ENCODE measurements around the gene ABTB2.
A peak's percentile ranks its signal among the peaks of the same experiment; 100 is the strongest.

Gene ABTB2

GRCh38 chr11:34317666-34318065 is 40.1 kb downstream of the ABTB2 start:
- DNase-seq (ENCODE audit: insufficient read length, low spot score): no peak
- FAIRE-seq: no peak

DNA sequence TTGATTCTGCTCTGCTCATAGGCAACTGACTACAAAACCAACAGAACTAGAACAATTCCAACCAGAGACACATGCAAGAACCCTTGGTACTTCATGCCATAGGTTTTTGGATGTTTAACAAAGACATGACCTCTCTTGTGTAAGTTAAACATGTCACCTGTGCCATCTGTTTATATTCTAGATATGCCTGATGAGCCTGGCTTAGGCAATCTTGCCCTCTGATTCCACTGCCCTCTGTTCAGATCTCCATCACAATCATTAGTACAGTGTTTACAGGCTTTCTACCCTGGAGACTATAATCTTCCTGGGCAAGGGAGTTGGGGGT is 40.8 kb downstream of the ABTB2 start:
- FAIRE-seq (no peak), DNase-seq (ENCODE audit: insufficient read length, low spot score) (no peak)

DNA sequence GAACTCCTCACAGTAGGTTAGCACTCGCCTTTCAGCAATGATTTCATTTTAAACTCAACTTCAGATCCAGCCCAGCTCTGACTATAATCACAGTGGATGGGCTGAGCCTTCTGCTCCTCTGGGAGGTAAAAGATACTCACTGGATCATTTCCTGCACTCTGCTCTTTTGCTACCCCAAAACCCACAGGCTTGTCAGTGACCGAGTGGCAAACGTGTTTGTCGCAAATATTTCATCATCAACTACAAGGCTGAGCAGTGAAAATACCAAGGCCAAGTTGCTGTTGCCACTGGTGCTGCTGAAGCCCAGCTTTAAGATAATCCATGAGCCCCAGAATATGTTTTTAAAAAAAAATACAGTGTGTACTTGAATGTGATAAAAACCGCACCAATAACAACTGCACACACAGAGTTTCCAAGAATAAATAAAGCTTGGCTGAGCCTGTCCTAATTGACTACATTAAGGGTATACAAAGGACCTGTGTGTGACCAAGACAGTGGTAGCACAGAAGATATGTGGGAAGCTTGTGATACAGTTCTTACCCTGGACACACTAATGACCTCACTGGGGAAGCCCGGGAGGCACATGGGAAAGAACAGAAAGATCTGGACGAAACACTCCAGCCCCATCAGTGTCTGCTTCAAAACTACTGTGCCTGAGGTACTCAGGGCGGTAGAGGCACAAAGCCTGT is 41.3 kb downstream of the ABTB2 start:
- DNase-seq (ENCODE audit: insufficient read length, low spot score): no peak
- FAIRE-seq: no peak

- FAIRE-seq: no peak
These were observed 42.4 kb downstream of the ABTB2 start for GRCh38 chr11:34315394-34315793.

DNA sequence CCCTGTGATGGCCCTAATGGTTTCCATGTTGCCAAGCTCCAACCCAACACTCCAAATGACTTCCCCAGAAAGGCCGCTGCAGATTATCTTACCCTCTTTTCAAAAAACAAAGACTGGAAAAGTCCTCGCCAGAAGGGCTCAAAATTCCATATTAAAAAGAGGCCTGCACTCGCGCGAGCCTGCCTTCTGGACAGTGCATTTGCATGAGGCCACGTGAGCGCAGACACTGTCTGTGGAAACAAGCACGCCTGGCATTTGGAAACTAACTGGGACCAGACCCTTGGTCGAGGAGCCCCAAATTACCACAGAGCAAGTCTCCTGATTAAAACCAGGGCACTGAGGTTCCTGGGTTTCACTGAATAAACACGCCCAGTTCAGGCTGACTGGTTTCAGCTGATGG is 42.9 kb downstream of the ABTB2 start:
- DNase-seq (ENCODE audit: insufficient read length, low spot score): no peak
- no peak for FAIRE-seq

More at GRCh38 chr11:34315394-34315793, 42.4 kb downstream of the ABTB2 start:
- no peak for DNase-seq (ENCODE audit: insufficient read length, low spot score)

GRCh38 chr11:34314176-34314575 is 43.6 kb downstream of the ABTB2 start:
- no peak for FAIRE-seq

GRCh38 chr11:34313099-34313517 is 44.7 kb downstream of the ABTB2 start:
- FAIRE-seq: no peak
- DNase-seq (ENCODE audit: insufficient read length, low spot score): no peak

More at GRCh38 chr11:34314176-34314575, 43.6 kb downstream of the ABTB2 start:
- DNase-seq (ENCODE audit: insufficient read length, low spot score): no peak

DNA sequence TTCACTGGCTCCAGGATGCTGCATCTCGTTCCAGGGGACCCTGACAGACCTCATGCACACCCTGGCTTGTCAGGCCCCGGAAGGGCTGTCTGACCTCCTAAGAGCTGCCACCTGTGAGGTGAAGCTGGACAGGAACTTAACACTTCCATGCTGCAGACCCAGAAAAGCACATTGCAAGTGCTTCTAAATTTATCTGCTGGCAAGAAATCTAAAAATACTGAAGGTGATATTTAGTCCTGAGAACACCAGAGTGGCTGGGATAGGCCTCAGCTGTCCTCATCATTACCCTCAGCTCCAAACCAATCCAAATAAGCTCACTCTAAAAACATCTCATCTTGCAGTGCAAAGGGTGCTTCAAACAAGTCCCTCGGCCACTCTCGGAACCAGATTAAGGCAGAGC is 46.7 kb downstream of the ABTB2 start:
- DNase-seq (ENCODE audit: insufficient read length, low spot score) (no peak), FAIRE-seq (no peak)

- no peak for FAIRE-seq
These were observed 47.8 kb downstream of the ABTB2 start for GRCh38 chr11:34309965-34310364.

DNA sequence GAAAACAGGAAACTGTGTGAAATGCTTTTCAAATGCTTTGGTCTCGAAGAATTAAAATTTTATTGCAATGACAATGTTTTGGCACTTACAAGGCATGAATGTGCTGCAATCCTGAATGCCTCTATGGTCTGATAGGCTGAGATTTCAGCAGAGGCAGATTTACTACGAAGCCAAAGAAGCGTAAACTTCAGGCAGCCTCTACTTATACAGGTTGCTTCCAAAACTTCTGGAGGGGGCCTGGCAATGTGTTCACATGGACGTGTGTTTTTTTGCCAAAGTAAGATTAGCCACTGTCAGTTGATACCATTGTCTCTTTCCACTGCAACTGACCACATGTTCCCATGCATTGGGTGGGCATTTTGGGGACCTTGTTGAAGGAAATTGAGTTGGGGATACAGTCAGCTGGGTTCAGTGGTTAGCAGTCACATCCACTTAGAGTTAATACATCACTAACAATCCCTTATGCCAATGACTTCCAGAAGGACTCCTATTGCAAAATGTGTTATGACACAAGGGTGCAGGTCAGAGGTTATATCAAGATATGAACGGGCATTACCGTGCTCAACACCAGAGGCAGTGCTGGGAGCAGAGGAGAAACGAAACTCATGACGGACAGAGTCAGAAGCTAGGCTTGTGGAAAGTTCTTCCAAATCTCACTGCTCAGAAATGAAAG is 48.8 kb downstream of the ABTB2 start:
- no peak for DNase-seq (ENCODE audit: insufficient read length, low spot score)
- FAIRE-seq: no peak

More at GRCh38 chr11:34309965-34310364, 47.8 kb downstream of the ABTB2 start:
- no peak for DNase-seq (ENCODE audit: insufficient read length, low spot score)

GRCh38 chr11:34308049-34308912 is 49.5 kb downstream of the ABTB2 start:
- FAIRE-seq: no peak
- DNase-seq (ENCODE audit: insufficient read length, low spot score): no peak

GRCh38 chr11:34305780-34306179 is 52.0 kb downstream of the ABTB2 start:
- FAIRE-seq (no peak), DNase-seq (ENCODE audit: insufficient read length, low spot score) (no peak)

- no peak for FAIRE-seq
These were observed 52.6 kb downstream of the ABTB2 start for GRCh38 chr11:34305193-34305592.

GRCh38 chr11:34303028-34303570 is 54.7 kb downstream of the ABTB2 start:
- DNase-seq (ENCODE audit: insufficient read length, low spot score) (no peak), FAIRE-seq (no peak)

More at GRCh38 chr11:34305193-34305592, 52.6 kb downstream of the ABTB2 start:
- DNase-seq (ENCODE audit: insufficient read length, low spot score): no peak

- FAIRE-seq (peak; percentile 33), DNase-seq (ENCODE audit: insufficient read length, low spot score) (peak; percentile 83)
These were observed 55.5 kb downstream of the ABTB2 start for GRCh38 chr11:34302046-34302921.

DNA sequence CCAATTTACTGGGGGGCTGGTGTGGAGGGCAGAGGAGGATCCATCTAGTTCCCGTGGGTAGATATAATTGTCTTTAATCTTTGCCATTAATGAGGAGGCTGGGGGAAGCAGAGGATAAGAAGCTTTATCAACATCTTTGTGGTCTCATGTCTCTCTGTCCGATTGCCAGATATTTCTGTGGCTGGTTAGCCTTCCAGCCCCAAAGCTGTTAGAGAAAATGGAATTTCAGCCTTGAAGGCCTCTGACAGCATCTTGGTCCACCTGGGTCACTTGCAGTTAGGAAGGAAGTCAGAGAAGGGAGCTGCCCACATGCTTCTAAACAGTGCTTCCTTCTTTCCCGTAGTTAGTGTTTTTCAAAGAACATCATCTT is 56.9 kb downstream of the ABTB2 start:
- FAIRE-seq (no peak), DNase-seq (ENCODE audit: insufficient read length, low spot score) (no peak)

DNA sequence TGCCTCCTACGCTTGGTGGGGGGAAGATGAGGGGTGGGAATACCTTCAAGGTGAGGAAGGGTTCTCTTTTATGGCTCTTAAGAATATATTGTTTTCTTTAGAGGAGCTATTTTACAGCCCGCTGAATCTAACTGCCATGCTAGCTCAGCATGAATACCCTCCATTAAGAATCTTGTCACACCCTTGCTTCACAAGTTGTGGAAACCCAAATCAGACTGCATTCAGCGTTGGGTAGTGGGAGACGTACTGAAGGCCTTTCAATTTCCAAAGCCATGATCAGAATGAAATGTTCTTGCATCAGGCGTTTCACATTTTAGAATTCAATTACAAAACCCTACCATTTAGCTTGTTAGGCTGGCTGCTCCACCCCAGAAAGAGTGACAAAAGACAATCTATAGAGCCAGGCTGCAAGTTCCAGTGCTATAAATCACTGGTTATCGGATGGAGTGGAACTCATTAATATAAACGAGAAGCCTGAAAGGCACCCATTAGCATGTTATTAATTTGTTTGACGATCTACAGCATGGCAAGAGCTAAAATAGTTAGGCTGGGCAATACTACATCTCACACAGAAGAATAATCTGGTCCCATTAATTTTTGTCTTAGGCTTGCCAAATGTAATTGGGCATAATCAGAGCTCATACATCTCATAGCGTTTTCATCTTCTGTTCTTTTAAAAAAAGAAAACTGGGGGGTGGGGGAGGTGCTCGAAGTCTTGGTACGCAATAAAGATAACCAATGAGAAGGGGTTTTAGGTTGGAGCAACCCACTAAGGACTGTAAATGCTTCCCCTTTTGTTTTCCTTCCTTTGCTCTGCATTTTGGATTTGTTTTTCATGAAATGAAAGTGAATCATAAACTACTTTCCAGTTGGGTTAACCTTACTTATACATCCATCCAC is 57.5 kb downstream of the ABTB2 start:
- no peak for FAIRE-seq
- no peak for DNase-seq (ENCODE audit: insufficient read length, low spot score)

- no peak for FAIRE-seq
- DNase-seq (ENCODE audit: insufficient read length, low spot score): no peak
These were observed 58.4 kb downstream of the ABTB2 start for GRCh38 chr11:34299284-34299972.

GRCh38 chr11:34298871-34299270 is 58.9 kb downstream of the ABTB2 start:
- DNase-seq (ENCODE audit: insufficient read length, low spot score) (no peak), FAIRE-seq (no peak)

All from HTR-8/SVneo (cell line).